Ramos (cell line): Measurements from ENCODE around the gene DDX24.

Experiments
- in situ Hi-C: fragments of 300-500 bp; cut with MboI; formaldehyde crosslinking; loops from one replicate; pipeline ENCODE4 v1.14.3; 2022; ENCODE audit warnings: low sequenced_read_pairs; ENCODE audit not compliant: unreplicated experiment

DDX24 gene

GRCh38 chr14:94115058-94115591 is 34.1 kb upstream of the DDX24 start:
- in situ Hi-C loops = no loop called here

- in situ Hi-C loops = no loop called here
Observed at GRCh38 chr14:94114589-94115057, 33.6 kb upstream of the DDX24 start.

GRCh38 chr14:94113908-94114588 is 33.0 kb upstream of the DDX24 start:
- in situ Hi-C loops = no loop called here

GRCh38 chr14:94113490-94113889 is 32.5 kb upstream of the DDX24 start:
- in situ Hi-C loops = no loop called here

- in situ Hi-C loops = no loop called here
Observed at GRCh38 chr14:94113073-94113472, 32.1 kb upstream of the DDX24 start.

GRCh38 chr14:94112513-94113063 is 31.6 kb upstream of the DDX24 start:
- in situ Hi-C loops = no loop called here

GRCh38 chr14:94111276-94112095 is 30.5 kb upstream of the DDX24 start:
- in situ Hi-C loops = no loop called here

- in situ Hi-C loops = no loop called here
Observed at GRCh38 chr14:94110552-94111181, 29.7 kb upstream of the DDX24 start, which contains the start of gene IFI27. Gene IFI27, plus strand, starts transcription at chr14:94110736.

- in situ Hi-C loops = no loop called here
Observed at GRCh38 chr14:94109915-94110250, 28.9 kb upstream of the DDX24 start.

GRCh38 chr14:94104731-94105130 is 23.7 kb upstream of the DDX24 start:
- in situ Hi-C loops = no loop called here

- in situ Hi-C loops = no loop called here
Observed at GRCh38 chr14:94103554-94104150, 22.6 kb upstream of the DDX24 start.

- in situ Hi-C loops = no loop called here
Observed at GRCh38 chr14:94102768-94103482, 21.9 kb upstream of the DDX24 start.

GRCh38 chr14:94101748-94102147 is 20.7 kb upstream of the DDX24 start:
- in situ Hi-C loops = no loop called here

GRCh38 chr14:94100847-94101246 is 19.8 kb upstream of the DDX24 start:
- in situ Hi-C loops = no loop called here

- in situ Hi-C loops = no loop called here
Observed at GRCh38 chr14:94099006-94099405, 18.0 kb upstream of the DDX24 start.

- in situ Hi-C loops = no loop called here
Observed at GRCh38 chr14:94098326-94098992, 17.5 kb upstream of the DDX24 start.

GRCh38 chr14:94097091-94097490 is 16.1 kb upstream of the DDX24 start:
- in situ Hi-C loops = no loop called here

GRCh38 chr14:94093418-94093817 is 12.4 kb upstream of the DDX24 start:
- in situ Hi-C loops = no loop called here

GRCh38 chr14:94089479-94089878 is 8.5 kb upstream of the DDX24 start:
- in situ Hi-C loops = no loop called here
